22Rv1 (cell line): ENCODE data around the gene PHLPP2.
"Not testable (repeated sequence)": the region's sequence is repeated elsewhere in the genome, so short reads cannot be mapped to it uniquely, and the experiment has no call there.

Source experiments
- H3K27ac ChIP-seq: fragments of 450-650 bp; 2 replicates; pipeline ENCODE4 v1.5.1; 2017
- CTCF ChIP-seq: fragments of 450-650 bp; IDR thresholded peaks from 2 replicates; pipeline ENCODE4 v1.5.1; 2017; ENCODE audit warnings: mild to moderate bottlenecking
- ZFX ChIP-seq: fragments of 450-650 bp; IDR thresholded peaks from 2 replicates; pipeline ENCODE4 v1.6.1; 2017; ENCODE audit warnings: antibody characterized with exemption, borderline replicate concordance

PHLPP2 gene

GRCh38 chr16:71628810-71629209 lies 95.7 kb downstream of the PHLPP2 start:
- no peak overlapping the region for H3K27ac ChIP-seq
- TF ChIP-seq ZFX, result no peak

DNA sequence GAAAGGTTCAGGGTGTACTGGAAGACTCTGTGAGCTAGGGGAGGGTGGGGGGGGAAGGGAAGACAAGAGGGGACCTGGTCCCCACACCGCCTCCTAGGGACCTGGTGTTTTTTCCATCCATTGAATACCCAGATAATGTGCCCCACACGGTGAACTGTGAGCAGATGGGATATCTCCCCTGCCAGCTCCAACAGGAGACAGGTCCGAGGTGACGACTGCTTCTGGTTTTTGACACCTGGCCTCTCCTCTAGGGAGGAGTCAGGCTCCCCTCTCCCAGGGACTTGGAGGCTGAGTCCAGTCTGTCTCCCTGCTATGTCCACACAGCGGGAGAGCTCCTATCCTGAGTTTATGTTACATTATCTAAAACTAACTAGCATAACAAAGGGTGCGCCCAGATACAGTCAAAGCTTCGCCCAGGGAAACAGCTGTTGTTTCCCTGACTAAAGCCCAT lies 96.7 kb downstream of the PHLPP2 start:
- TF ChIP-seq ZFX, result no peak
- H3K27ac ChIP-seq, result no peak overlapping the region

- peak overlapping the region; percentile 62 for H3K27ac ChIP-seq
- no peak for TF ChIP-seq ZFX
- no peak for TF ChIP-seq CTCF
Observed at GRCh38 chr16:71626858-71627213, 97.7 kb downstream of the PHLPP2 start.

DNA sequence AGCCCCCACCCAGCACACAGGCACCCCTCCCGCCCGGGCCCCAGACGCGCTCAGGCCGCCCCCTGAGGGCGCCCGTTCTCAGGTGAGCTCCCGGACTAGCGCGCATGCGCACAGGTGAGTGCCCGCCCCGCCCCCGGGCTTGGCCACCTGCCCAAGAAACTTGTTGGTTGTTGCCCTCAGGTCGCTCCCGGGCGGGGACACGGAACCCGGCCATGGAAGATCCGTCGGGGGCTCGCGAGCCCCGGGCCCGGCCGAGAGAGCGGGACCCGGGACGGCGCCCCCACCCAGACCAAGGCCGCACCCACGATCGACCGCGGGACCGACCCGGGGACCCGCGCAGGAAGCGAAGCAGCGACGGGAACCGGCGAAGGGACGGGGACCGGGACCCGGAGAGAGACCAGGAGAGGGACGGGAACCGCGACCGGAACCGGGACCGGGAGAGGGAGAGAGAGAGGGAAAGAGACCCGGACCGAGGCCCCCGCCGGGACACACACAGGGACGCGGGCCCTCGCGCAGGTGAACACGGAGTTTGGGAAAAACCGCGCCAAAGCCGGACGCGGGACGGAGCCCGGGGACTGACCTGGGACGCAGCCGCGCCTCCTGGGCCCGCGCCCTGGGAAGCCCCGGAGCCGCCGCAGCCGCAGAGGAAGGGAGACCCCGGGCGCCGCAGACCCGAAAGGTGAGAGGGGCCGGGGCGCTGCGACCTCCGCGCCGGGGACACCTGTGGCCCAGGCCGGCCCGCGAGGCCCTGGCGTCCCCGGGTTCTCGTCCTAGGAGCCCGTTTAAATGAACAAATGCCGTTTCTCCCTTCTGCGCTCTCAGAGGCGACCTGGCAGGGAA lies 98.3 kb downstream of the PHLPP2 start, which contains the start of gene MARVELD3:
MARVELD3 (plus strand) TSS at position 167 of the 840 bp plus-strand sequence; CDS start at position 213, 46 bp downstream.
- H3K27ac ChIP-seq, result peak within 1 kb of the TSS; percentile 62
- TF ChIP-seq CTCF (peak; percentile 51), ZFX (no peak)

DNA sequence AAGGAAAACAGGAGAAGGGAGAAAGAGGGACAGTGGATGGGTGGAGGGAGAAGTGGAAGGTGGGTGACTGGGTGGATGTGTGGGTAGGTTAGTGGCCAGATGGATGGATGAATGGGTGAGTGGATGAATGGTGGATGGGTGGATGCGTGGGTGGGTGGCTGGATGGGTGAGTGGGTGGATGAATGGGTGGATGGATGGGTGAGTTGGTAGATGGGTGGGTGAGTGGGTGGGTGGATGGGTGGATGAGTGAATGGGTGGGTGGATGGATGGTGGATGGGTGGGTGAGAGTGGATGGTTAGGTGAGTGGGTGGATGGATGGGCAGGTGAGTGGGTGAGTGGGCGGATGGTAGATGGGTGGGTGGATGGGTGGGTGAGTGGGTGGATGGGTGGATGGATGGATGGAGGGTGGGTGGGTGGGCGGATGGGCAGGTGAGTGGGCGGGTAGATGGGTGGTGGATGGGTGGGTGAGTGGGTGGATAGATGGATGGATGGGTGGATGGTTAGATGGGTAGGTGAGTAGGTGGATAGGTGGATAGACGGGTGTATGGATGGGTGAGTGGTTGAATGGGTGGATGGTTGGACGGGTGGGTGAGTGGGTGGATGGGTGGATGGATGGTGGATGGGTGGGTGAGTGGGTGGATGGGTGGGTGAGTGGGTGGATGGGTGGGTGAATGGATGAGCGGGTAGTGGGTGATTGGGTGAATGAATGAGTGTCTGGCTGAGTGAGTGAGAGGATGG lies 99.2 kb downstream of the PHLPP2 start:
- TF ChIP-seq CTCF (no peak), ZFX (no peak)
- H3K27ac ChIP-seq, result no peak overlapping the region

DNA sequence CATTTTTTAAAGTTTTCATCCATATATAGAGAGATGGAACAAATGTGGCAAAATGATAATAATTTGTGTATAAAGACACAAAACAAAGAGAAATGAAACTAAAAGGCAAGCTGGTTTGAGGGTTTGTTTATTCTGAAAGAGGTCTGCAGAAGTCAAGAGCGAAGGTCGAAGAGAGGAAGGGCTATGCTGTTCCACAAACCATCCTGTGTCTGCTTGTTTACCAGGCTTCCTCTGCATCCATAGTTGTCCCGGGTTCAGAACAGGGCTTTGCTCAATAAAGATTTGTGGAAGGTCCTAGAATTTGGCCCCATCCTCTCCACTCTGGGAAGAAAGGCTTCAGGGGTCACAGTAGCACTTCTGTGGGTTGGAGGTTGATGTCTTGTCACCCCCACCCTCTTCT lies 100.9 kb downstream of the PHLPP2 start:
- no peak for TF ChIP-seq ZFX
- TF ChIP-seq CTCF, result no peak
- no peak overlapping the region for H3K27ac ChIP-seq

DNA sequence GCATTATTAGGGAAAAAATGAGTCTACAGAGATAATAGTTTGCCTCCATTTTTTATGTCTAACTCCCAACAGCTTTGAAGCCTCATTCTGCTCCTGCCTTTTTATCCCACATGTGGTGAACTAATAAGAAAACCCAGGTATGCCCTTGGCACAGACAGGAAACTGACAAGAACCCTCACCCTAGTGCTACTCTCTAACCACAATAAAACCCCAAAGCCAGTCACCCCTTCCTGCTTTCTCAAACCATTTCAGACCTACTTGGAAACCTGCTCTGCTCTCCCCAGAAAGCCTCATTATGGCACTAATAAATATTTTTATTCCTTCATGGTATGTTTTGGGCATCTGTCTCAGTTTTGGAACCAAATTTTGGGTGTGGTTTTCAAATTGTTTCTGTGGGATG lies 102.4 kb downstream of the PHLPP2 start:
- H3K27ac ChIP-seq, result no peak overlapping the region
- no peak for TF ChIP-seq ZFX
- no peak for TF ChIP-seq CTCF

- TF ChIP-seq ZFX (no peak), CTCF (no peak)
- H3K27ac ChIP-seq, result no peak overlapping the region
Observed at GRCh38 chr16:71618429-71618828, 106.1 kb downstream of the PHLPP2 start.

DNA sequence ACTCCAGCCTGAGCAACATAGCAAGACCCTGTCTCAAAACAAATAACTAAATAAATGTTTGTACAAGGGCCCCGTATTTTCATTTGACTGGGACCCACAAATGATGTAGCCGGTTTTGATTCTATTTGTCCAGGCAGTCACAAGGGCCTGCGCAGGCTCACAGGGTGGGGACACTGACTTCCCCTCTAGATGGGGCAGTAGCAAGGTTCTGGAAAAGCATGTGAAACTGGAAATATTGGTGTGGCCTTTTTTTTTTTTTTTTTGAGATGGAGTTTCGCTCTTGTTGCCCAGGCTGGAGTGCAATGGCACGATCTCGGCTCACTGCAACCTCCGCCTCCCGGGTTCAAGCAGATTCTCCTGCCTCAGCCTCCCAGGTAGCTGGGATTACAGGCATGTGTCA lies 109.5 kb downstream of the PHLPP2 start:
- not testable (repeated sequence) for H3K27ac ChIP-seq
